Smooth muscle cell (in vitro differentiated cells): Measurements from ENCODE around the gene FAM20B. TPM values are rescaled to one million over a fixed set of nuclear protein-coding genes. Genes with fewer than 3 reads are reported as not detected.

Source experiments
- DNase-seq: peaks from one replicate; lab custom pipeline; 2025; ENCODE audit not compliant: unreplicated experiment; lab: John Stamatoyannopoulos, UW
- H2AFZ ChIP-seq: fragments of 200-600 bp; sonication (generic); 2 replicates; pipeline ENCODE4 v1.6.0; 2016; ENCODE audit warnings: antibody characterized with exemption, low read depth, mild to moderate bottlenecking
- H3F3A ChIP-seq: fragments of 200-600 bp; sonication (generic); 2 replicates; pipeline ENCODE4 v1.6.0; 2017; ENCODE audit warnings: antibody characterized with exemption, low read depth
- H3K27ac ChIP-seq: fragments of 200-600 bp; sonication (generic); 2 replicates; pipeline ENCODE4 v1.5.1; 2016; ENCODE audit warnings: low read depth, mild to moderate bottlenecking
- H3K27me3 ChIP-seq: fragments of 200-600 bp; sonication (generic); 2 replicates; pipeline ENCODE4 v1.6.1; 2016; ENCODE audit warnings: low read depth, mild to moderate bottlenecking
- H3K36me3 ChIP-seq: fragments of 200-600 bp; sonication (generic); 2 replicates; pipeline ENCODE4 v1.5.1; 2016; ENCODE audit warnings: low read depth
- H3K4me1 ChIP-seq: fragments of 200-600 bp; sonication (generic); 2 replicates; pipeline ENCODE4 v1.5.1; 2016; ENCODE audit warnings: low read depth
- H3K4me2 ChIP-seq: fragments of 200-600 bp; sonication (generic); 2 replicates; pipeline ENCODE4 v1.6.0; 2016; ENCODE audit warnings: mild to moderate bottlenecking
- H3K4me3 ChIP-seq: fragments of 200-600 bp; sonication (generic); 2 replicates; pipeline ENCODE4 v1.5.1; 2016; ENCODE audit warnings: mild to moderate bottlenecking
- H3K79me2 ChIP-seq: fragments of 200-600 bp; sonication (generic); 2 replicates; pipeline ENCODE4 v1.6.0; 2016; ENCODE audit warnings: low read depth, mild to moderate bottlenecking
- H3K9ac ChIP-seq: fragments of 200-600 bp; sonication (generic); 2 replicates; pipeline ENCODE4 v1.6.0; 2016; ENCODE audit warnings: low read depth
- H3K9me3 ChIP-seq: fragments of 200-600 bp; sonication (generic); replicated peaks from 2 replicates; pipeline ENCODE4 v1.5.1; 2016; ENCODE audit warnings: low read depth
- H4K20me1 ChIP-seq: fragments of 200-600 bp; sonication (generic); 2 replicates; pipeline ENCODE4 v1.6.0; 2016; ENCODE audit warnings: low read depth
- CTCF ChIP-seq: fragments of 200-600 bp; sonication (generic); IDR thresholded peaks from 2 replicates; pipeline ENCODE4 v1.5.1; 2017; ENCODE audit warnings: borderline replicate concordance, mild to moderate bottlenecking, antibody characterized with exemption; ENCODE audit not compliant: insufficient read depth, poor library complexity, severe bottlenecking
- WGBS: methylation state at CpG from one replicate; pipeline ENCODE4 v1.1.7; 2016; ENCODE audit warnings: low lambda C conversion rate; 5-methylcytosine and 5-hydroxymethylcytosine counted together
- polyA plus RNA-seq: library from polyadenylated mRNA; unstranded; fragments of >200 nt; fragmentation: Nextera tagmentation; extraction: Ambion mirVana; gene quantifications from 2 replicates; pipeline ENCODE4 v1.2.1, GENCODE V29; 2016
- total RNA-seq: library from RNA; depleted of rRNA; stranded (reverse); fragments of >200 nt; gene quantifications from 2 replicates; pipeline ENCODE4 v1.2.3, GENCODE V29; 2014

FAM20B gene
- total and polyA plus RNA-seq, 2 experiments from 2014 or later = 7.8 to 21.1 TPM

GRCh38 chr1:179030683-179031082 lies 5.0 kb downstream of the FAM20B start:
- TF ChIP-seq CTCF = no peak
- Histone ChIP-seq H3K4me1 (peaks cover 21% of the 10 kb centered on the region), H3K27me3 (no peaks in the 10 kb centered on the region), H3K4me2 (no peak overlapping the region), H3K79me2 (peaks cover 81% of the 10 kb centered on the region), H3F3A (no peaks in the 10 kb centered on the region), H3K36me3 (no peaks in the 10 kb centered on the region), H3K27ac (no peak overlapping the region), H3K4me3 (no peak overlapping the region), H4K20me1 (peaks cover 49% of the 10 kb centered on the region), H2AFZ (no peak overlapping the region), H3K9me3 (no peaks in the 10 kb centered on the region), H3K9ac (no peak overlapping the region)
- WGBS = 88% methylated on average over 3 of the region's 3 CpGs
- DNase-seq = no peak

- H3K9ac ChIP-seq = no peak overlapping the region
- no peaks in the 10 kb centered on the region for H3K36me3 ChIP-seq
- 90% methylated on average over 3 of the region's 3 CpGs for WGBS
- no peak overlapping the region for H3K4me2 ChIP-seq
- H3K27ac ChIP-seq = no peak overlapping the region
- H3K4me3 ChIP-seq = no peak overlapping the region
- no peak for DNase-seq
- H4K20me1 ChIP-seq = peaks cover 52% of the 10 kb centered on the region
- H2AFZ ChIP-seq = no peak overlapping the region
- H3K79me2 ChIP-seq = peaks cover 85% of the 10 kb centered on the region
- H3K27me3 ChIP-seq = no peaks in the 10 kb centered on the region
- H3K9me3 ChIP-seq = no peaks in the 10 kb centered on the region
- H3F3A ChIP-seq = no peaks in the 10 kb centered on the region
- TF ChIP-seq CTCF = no peak
- H3K4me1 ChIP-seq = peaks cover 21% of the 10 kb centered on the region
These were observed 5.6 kb downstream of the FAM20B start for GRCh38 chr1:179031284-179031683.

GRCh38 chr1:179031855-179032513 lies 6.3 kb downstream of the FAM20B start:
- Histone ChIP-seq H3K27me3 (no peaks in the 10 kb centered on the region), H3K4me3 (no peak overlapping the region), H3K9ac (no peak overlapping the region), H3K9me3 (no peaks in the 10 kb centered on the region), H3K79me2 (peaks cover 87% of the 10 kb centered on the region), H3K4me2 (peak overlapping the region; percentile 74), H2AFZ (no peak overlapping the region), H3K4me1 (peaks cover 18% of the 10 kb centered on the region), H3K36me3 (no peaks in the 10 kb centered on the region), H3K27ac (peak overlapping the region; percentile 60), H4K20me1 (peaks cover 59% of the 10 kb centered on the region), H3F3A (no peaks in the 10 kb centered on the region)
- 0% methylated on average over 1 of the region's 1 CpG for WGBS
- no peak for DNase-seq
- TF ChIP-seq CTCF = no peak

- Histone ChIP-seq H3K27ac (no peak overlapping the region), H4K20me1 (peaks cover 71% of the 10 kb centered on the region), H3K9ac (no peak overlapping the region), H3K27me3 (no peaks in the 10 kb centered on the region), H3K4me3 (no peak overlapping the region), H3K9me3 (no peaks in the 10 kb centered on the region), H3K36me3 (no peaks in the 10 kb centered on the region), H3F3A (no peaks in the 10 kb centered on the region), H3K4me1 (peaks cover 8% of the 10 kb centered on the region), H3K4me2 (no peak overlapping the region), H2AFZ (no peak overlapping the region), H3K79me2 (peaks cover 61% of the 10 kb centered on the region)
- no peak for DNase-seq
- WGBS = 100% methylated on average over 1 of the region's 1 CpG
- TF ChIP-seq CTCF = no peak
These were observed 9.0 kb downstream of the FAM20B start for GRCh38 chr1:179034720-179035119.
